ENCODE results near the gene HAGHL.

HAGHL gene

GRCh38 chr16:707062-707538, 19.8 kb upstream of the HAGHL start:
- DNase-seq (ENCODE audit: low spot score): no peak

- no peak for DNase-seq (ENCODE audit: low spot score)
Measured at GRCh38 chr16:708019-708418, 18.9 kb upstream of the HAGHL start.

GRCh38 chr16:708959-709358, 17.9 kb upstream of the HAGHL start:
- DNase-seq (ENCODE audit: low spot score): no peak

GRCh38 chr16:709566-710499, 17.1 kb upstream of the HAGHL start:
- no peak for DNase-seq (ENCODE audit: low spot score)

GRCh38 chr16:710500-711075, 16.3 kb upstream of the HAGHL start:
- DNase-seq (ENCODE audit: low spot score): no peak

GRCh38 chr16:711084-711483, 15.8 kb upstream of the HAGHL start:
- no peak for DNase-seq (ENCODE audit: low spot score)

GRCh38 chr16:711548-712320, 15.2 kb upstream of the HAGHL start:
- no peak for DNase-seq (ENCODE audit: low spot score)

- DNase-seq (ENCODE audit: low spot score): peak; percentile 87
Measured at GRCh38 chr16:712740-713250, 14.1 kb upstream of the HAGHL start.

GRCh38 chr16:714079-714478, 12.8 kb upstream of the HAGHL start:
- no peak for DNase-seq (ENCODE audit: low spot score)

- peak; percentile 81 for DNase-seq (ENCODE audit: low spot score)
Measured at GRCh38 chr16:714558-715476, 12.1 kb upstream of the HAGHL start, which contains the start of gene METRN. TSS of gene METRN (plus strand) at chr16:715118. CDS start at chr16:715290, 172 bp downstream.

- DNase-seq (ENCODE audit: low spot score): no peak
Measured at GRCh38 chr16:715477-716199, 11.3 kb upstream of the HAGHL start.

GRCh38 chr16:716200-716568, 10.7 kb upstream of the HAGHL start:
- no peak for DNase-seq (ENCODE audit: low spot score)

GRCh38 chr16:716768-717325, 10.1 kb upstream of the HAGHL start:
- no peak for DNase-seq (ENCODE audit: low spot score)

- no peak for DNase-seq (ENCODE audit: low spot score)
Measured at GRCh38 chr16:717450-718245, 9.3 kb upstream of the HAGHL start.

GRCh38 chr16:718389-718788, 8.5 kb upstream of the HAGHL start:
- DNase-seq (ENCODE audit: low spot score): no peak

GRCh38 chr16:718922-719321, 8.0 kb upstream of the HAGHL start:
- no peak for DNase-seq (ENCODE audit: low spot score)

GRCh38 chr16:719815-720446, 7.0 kb upstream of the HAGHL start:
- no peak for DNase-seq (ENCODE audit: low spot score)

- peak; percentile 50 for DNase-seq (ENCODE audit: low spot score)
Measured at GRCh38 chr16:720447-720989, 6.4 kb upstream of the HAGHL start.
